A549 (cell line): Measurements from ENCODE around the gene XDH. TPM values are rescaled to one million over a fixed set of nuclear protein-coding genes. Genes with fewer than 3 reads are reported as not detected.

Experiments
- ATAC-seq, 2 experiments: fragments of 200-7000 bp in 1 of 2; fragments of >200 bp in 1 of 2; cut with Nextera tagmentation in 1 of 2; cut with Tn5 transposase in 1 of 2; 3 replicates each; pipeline versions ENCODE4 v1.8.0 to v1.9.1; 2018 to 2020; ENCODE audit warnings: mild to moderate bottlenecking in 1 of 2, moderate library complexity in 1 of 2
- CTCF ChIA-PET: fragments of 300-600 bp; sonication (Branson Sonifier 250); formaldehyde crosslinking; extraction: SDS; loops from one replicate; lab custom pipeline; 2021; ENCODE audit warnings: antibody characterized with exemption, inconsistent platforms; lab: Yijun Ruan, JAX
- POLR2A ChIA-PET: fragments of 350-600 bp; formaldehyde crosslinking; extraction: SDS; loops from one replicate; lab custom pipeline; 2021; ENCODE audit warnings: antibody characterized with exemption, inconsistent platforms; lab: Yijun Ruan, JAX
- DNase-seq, 2 experiments: peaks; one replicate each; pipeline versions ENCODE4 v3.0.0 to v3.0.0-alpha.2; 2011 to 2016; ENCODE audit warnings: low read depth in 1 of 2, low spot score in 1 of 2
- FAIRE-seq: peaks from 2 replicates; lab custom pipeline; 2011; peaks lifted over from hg19 to GRCh38; lab: Jason Lieb, UNC
- H3K27ac ChIP-seq, 2 experiments: fragments of >200 bp; sonication (Bioruptor Twin); formaldehyde crosslinking; 3 replicates each; pipeline ENCODE4 v1.5.1; 2016 to 2017
- H3K4me1 ChIP-seq: fragments of >200 bp; sonication (Bioruptor Twin); formaldehyde crosslinking; 3 replicates; pipeline ENCODE4 v1.6.1; 2016
- H3K4me2 ChIP-seq: fragments of >200 bp; sonication (Bioruptor Twin); formaldehyde crosslinking; 3 replicates; pipeline ENCODE4 v1.6.1; 2016
- H3K4me3 ChIP-seq: fragments of >200 bp; sonication (Bioruptor Twin); formaldehyde crosslinking; 3 replicates; pipeline ENCODE4 v1.5.1; 2016
- H3K9me3 ChIP-seq: fragments of >200 bp; sonication (Bioruptor Twin); formaldehyde crosslinking; 3 replicates; pipeline ENCODE4 v1.6.1; 2016
- CBX8 ChIP-seq: fragments of 200-600 bp; sonication (generic); IDR thresholded peaks from 2 replicates; pipeline ENCODE4 v1.6.1; 2016
- CEBPB ChIP-seq, 2 experiments: fragments of >200 bp in 1 of 2; sonication (Bioruptor Twin) in 1 of 2; formaldehyde crosslinking in 1 of 2; IDR thresholded peaks; 2 replicates each; pipeline ENCODE4 v1.6.1; 2012 to 2016
- CHD2 ChIP-seq: fragments of 150-350 bp; IDR thresholded peaks from 2 replicates; pipeline ENCODE4 v1.6.1; 2014; ENCODE audit warnings: low read length; ENCODE audit not compliant: partially characterized antibody
- FOXS1 ChIP-seq: fragments of 250-450 bp; sonication (Bioruptor Pico); IDR thresholded peaks from 2 replicates; pipeline ENCODE4 v1.5.0; 2020; ENCODE audit warnings: mild to moderate bottlenecking, moderate library complexity
- GATA3 ChIP-seq: IDR thresholded peaks from 2 replicates; pipeline ENCODE4 v1.6.1; 2012; ENCODE audit warnings: borderline replicate concordance
- HEYL ChIP-seq: fragments of 250-450 bp; sonication (Bioruptor Pico); IDR thresholded peaks from 2 replicates; pipeline ENCODE4 v1.8.0; 2021; ENCODE audit warnings: mild to moderate bottlenecking, moderate library complexity
- HOXA7 ChIP-seq: fragments of 250-450 bp; sonication (Bioruptor Pico); IDR thresholded peaks from 2 replicates; pipeline ENCODE4 v1.5.0; 2020; ENCODE audit warnings: mild to moderate bottlenecking, moderate library complexity
- HOXB13 ChIP-seq: fragments of 250-450 bp; sonication (Bioruptor Pico); IDR thresholded peaks from 2 replicates; pipeline ENCODE4 v1.5.0; 2020; ENCODE audit warnings: low read depth, mild to moderate bottlenecking, moderate library complexity
- NFE2L2 ChIP-seq: fragments of 150-350 bp; conservative IDR thresholded peaks from 2 replicates; pipeline ENCODE4 v1.6.1; 2014; ENCODE audit warnings: low read length
- NPAS2 ChIP-seq: fragments of 250-450 bp; sonication (Bioruptor Pico); IDR thresholded peaks from 2 replicates; pipeline ENCODE4 v1.8.0; 2022; ENCODE audit warnings: mild to moderate bottlenecking, moderate library complexity, borderline replicate concordance
- PHF8 ChIP-seq: fragments of 200-600 bp; sonication (generic); IDR thresholded peaks from 2 replicates; pipeline ENCODE4 v1.6.1; 2016; ENCODE audit warnings: low read depth, mild to moderate bottlenecking, antibody characterized with exemption, moderate library complexity, borderline replicate concordance
- POLR2AphosphoS2 ChIP-seq: conservative IDR thresholded peaks from 2 replicates; pipeline ENCODE4 v1.6.1; 2012; ENCODE audit warnings: low read length, improper control_type of control experiment, inconsistent platforms
- RFX5 ChIP-seq: fragments of 450-650 bp; IDR thresholded peaks from 2 replicates; pipeline ENCODE4 v1.7.1; 2014; ENCODE audit warnings: antibody characterized with exemption, mild to moderate bottlenecking, moderate library complexity
- RNF2 ChIP-seq: fragments of 200-600 bp; sonication (generic); IDR thresholded peaks from 2 replicates; pipeline ENCODE4 v1.6.1; 2016; ENCODE audit warnings: low read depth, mild to moderate bottlenecking, antibody characterized with exemption, moderate library complexity, borderline replicate concordance
- SMC3 ChIP-seq: fragments of >200 bp; sonication (Bioruptor Twin); formaldehyde crosslinking; IDR thresholded peaks from 3 replicates; pipeline ENCODE4 v1.6.1; 2018; ENCODE audit warnings: inconsistent platforms
- TFCP2L1 ChIP-seq: fragments of 250-450 bp; sonication (Bioruptor Pico); IDR thresholded peaks from 2 replicates; pipeline ENCODE4 v1.5.0; 2021; ENCODE audit warnings: mild to moderate bottlenecking
- TP53 ChIP-seq: fragments of 250-450 bp; sonication (Bioruptor Pico); IDR thresholded peaks from 2 replicates; pipeline ENCODE4 v1.5.0; 2021; ENCODE audit warnings: mild to moderate bottlenecking, moderate library complexity
- ZNF302 ChIP-seq: fragments of 250-450 bp; sonication (Bioruptor Pico); IDR thresholded peaks from 2 replicates; pipeline ENCODE4 v1.9.0; 2021; ENCODE audit warnings: inconsistent platforms, mild to moderate bottlenecking, moderate library complexity
- ZSCAN20 ChIP-seq: fragments of 250-450 bp; sonication (Bioruptor Pico); IDR thresholded peaks from 2 replicates; pipeline ENCODE4 v1.8.0; 2022; ENCODE audit warnings: mild to moderate bottlenecking, moderate library complexity
- WGBS: methylation state at CpG from one replicate; pipeline ENCODE4 v1.1.6; 2017; ENCODE audit errors: missing lambda C conversion rate; 5-methylcytosine and 5-hydroxymethylcytosine counted together
- polyA plus RNA-seq, 4 experiments: library from polyadenylated mRNA; depleted of rRNA in 3 of 4; stranded (reverse); fragments of >200 nt; fragmentation: RNase III in 1 of 4; extraction: RNeasy Plus Mini Kit Qiagen cat#74134 plus additional on column Dnase treatment in 1 of 4; gene quantifications; 2 replicates in 3 of 4; 3 replicates in 1 of 4; pipeline ENCODE4 v1.2.3, GENCODE V29; 2011 to 2017
- TF ChIP-seq, protein P1 (sequence below): fragments of 200-600 bp; sonication (generic); IDR thresholded peaks from 2 replicates; pipeline ENCODE4 v1.6.1; 2016; ENCODE audit warnings: antibody characterized with exemption, mild to moderate bottlenecking, moderate library complexity
- TF ChIP-seq, protein P2 (sequence below): fragments of 450-650 bp; IDR thresholded peaks from 2 replicates; pipeline ENCODE4 v1.6.1; 2014; ENCODE audit warnings: antibody characterized with exemption
- TF ChIP-seq, protein P3 (sequence below): IDR thresholded peaks from 2 replicates; pipeline ENCODE4 v1.6.1; 2012
- TF ChIP-seq, protein P4 (sequence below): fragments of >200 bp; sonication (Bioruptor Twin); formaldehyde crosslinking; IDR thresholded peaks from 2 replicates; pipeline ENCODE4 v1.6.1; 2016
- TF ChIP-seq, protein P5 (sequence below): fragments of 250-450 bp; sonication (Bioruptor Pico); IDR thresholded peaks from 2 replicates; pipeline ENCODE4 v1.5.0; 2021; ENCODE audit warnings: mild to moderate bottlenecking, moderate library complexity, borderline replicate concordance

The XDH gene
- polyA plus RNA-seq, 2 of the 4 experiments (the other 2 are of a cell fraction), result 0.71 to 1.1 TPM

DNA sequence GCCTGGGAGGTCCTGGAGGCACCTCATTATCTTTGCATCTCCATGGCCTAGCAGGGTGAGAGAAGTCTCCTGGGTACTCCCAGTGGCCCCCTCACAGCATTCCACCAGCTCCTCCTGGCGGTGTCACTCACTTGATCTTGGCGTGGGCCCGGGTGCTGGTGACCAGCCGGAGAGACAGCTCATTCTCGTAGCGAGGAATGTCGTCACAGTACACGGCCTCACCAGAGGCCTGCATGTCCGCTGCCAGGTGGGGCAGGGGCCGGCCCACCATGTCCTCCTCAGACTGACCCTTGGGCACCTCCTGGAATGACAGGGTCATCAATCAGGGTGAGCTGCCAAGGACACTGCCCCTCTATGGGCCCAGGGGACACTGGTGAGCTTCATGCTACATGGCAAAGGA, 42.4 kb downstream of the XDH start:
- Histone ChIP-seq H3K4me2 (no peak overlapping the region), H3K4me3 (no peak overlapping the region), H3K4me1 (no peaks in the 10 kb centered on the region), H3K27ac (no peak overlapping the region), H3K9me3 (no peaks in the 10 kb centered on the region)
- WGBS, result 92% methylated on average over 10 of the region's 10 CpGs
- no peak for ATAC-seq
- ChIA-PET POLR2A (interaction anchor here (0.6 kb wide), 1 partner anchor 60 kb away, joined by 3 read pairs; no protein-coding TSS in a partner anchor), CTCF (interaction anchor here (0.7 to 1.3 kb wide), 4 partner anchors 11 to 30 kb away, joined by 3 to 6 read pairs (median 3); no protein-coding TSS in a partner anchor)
- TF ChIP-seq, protein P1, sequence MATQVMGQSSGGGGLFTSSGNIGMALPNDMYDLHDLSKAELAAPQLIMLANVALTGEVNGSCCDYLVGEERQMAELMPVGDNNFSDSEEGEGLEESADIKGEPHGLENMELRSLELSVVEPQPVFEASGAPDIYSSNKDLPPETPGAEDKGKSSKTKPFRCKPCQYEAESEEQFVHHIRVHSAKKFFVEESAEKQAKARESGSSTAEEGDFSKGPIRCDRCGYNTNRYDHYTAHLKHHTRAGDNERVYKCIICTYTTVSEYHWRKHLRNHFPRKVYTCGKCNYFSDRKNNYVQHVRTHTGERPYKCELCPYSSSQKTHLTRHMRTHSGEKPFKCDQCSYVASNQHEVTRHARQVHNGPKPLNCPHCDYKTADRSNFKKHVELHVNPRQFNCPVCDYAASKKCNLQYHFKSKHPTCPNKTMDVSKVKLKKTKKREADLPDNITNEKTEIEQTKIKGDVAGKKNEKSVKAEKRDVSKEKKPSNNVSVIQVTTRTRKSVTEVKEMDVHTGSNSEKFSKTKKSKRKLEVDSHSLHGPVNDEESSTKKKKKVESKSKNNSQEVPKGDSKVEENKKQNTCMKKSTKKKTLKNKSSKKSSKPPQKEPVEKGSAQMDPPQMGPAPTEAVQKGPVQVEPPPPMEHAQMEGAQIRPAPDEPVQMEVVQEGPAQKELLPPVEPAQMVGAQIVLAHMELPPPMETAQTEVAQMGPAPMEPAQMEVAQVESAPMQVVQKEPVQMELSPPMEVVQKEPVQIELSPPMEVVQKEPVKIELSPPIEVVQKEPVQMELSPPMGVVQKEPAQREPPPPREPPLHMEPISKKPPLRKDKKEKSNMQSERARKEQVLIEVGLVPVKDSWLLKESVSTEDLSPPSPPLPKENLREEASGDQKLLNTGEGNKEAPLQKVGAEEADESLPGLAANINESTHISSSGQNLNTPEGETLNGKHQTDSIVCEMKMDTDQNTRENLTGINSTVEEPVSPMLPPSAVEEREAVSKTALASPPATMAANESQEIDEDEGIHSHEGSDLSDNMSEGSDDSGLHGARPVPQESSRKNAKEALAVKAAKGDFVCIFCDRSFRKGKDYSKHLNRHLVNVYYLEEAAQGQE, result no peak
- TF ChIP-seq CEBPB (IDR thresholded peaks at IDR 0.05) (no peak), HOXA7 (no peak), CBX8 (no peak), SMC3 (no peak)
- DNase-seq, result no peak
- FAIRE-seq, result no peak

DNA sequence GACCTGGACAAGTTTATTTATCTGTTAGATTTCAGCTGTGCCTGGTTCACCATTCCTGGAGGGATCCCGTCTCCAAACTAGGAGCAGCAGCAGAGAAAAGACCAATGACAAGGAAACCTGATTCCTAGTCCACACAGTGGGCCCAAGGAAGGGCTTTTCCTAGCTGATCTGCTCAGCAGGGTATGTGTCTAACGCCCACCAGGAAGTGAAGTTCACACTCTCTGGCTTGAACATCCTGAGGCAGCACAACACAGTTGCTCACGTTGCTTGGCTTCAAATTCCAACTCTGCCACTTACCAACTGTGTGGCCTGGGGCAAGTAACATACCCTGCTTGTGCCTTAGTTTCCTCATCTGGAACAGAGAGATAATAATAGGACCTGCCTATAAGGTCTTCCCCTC, 42.9 kb downstream of the XDH start:
- H3K4me3 ChIP-seq, result no peak overlapping the region
- FAIRE-seq (no peak), DNase-seq (no peak), ATAC-seq (no peak)
- CTCF ChIA-PET, result interaction anchor here (0.7 to 4.2 kb wide), 7 partner anchors 12 to 38 kb away, joined by 3 to 16 read pairs (median 3); no protein-coding TSS in a partner anchor
- 84% methylated on average over 3 of the region's 3 CpGs for WGBS
- TF ChIP-seq NFE2L2 (no peak), HOXB13 (no peak), SMC3 (no peak), TP53 (CRISPR knock-in tag) (no peak), CHD2 (no peak), FOXS1 (no peak), POLR2AphosphoS2 (no peak), CBX8 (no peak), TFCP2L1 (CRISPR knock-in tag) (no peak)
- TF ChIP-seq, protein P2, sequence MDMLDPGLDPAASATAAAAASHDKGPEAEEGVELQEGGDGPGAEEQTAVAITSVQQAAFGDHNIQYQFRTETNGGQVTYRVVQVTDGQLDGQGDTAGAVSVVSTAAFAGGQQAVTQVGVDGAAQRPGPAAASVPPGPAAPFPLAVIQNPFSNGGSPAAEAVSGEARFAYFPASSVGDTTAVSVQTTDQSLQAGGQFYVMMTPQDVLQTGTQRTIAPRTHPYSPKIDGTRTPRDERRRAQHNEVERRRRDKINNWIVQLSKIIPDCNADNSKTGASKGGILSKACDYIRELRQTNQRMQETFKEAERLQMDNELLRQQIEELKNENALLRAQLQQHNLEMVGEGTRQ, result no peak
- TF ChIP-seq, protein P3, sequence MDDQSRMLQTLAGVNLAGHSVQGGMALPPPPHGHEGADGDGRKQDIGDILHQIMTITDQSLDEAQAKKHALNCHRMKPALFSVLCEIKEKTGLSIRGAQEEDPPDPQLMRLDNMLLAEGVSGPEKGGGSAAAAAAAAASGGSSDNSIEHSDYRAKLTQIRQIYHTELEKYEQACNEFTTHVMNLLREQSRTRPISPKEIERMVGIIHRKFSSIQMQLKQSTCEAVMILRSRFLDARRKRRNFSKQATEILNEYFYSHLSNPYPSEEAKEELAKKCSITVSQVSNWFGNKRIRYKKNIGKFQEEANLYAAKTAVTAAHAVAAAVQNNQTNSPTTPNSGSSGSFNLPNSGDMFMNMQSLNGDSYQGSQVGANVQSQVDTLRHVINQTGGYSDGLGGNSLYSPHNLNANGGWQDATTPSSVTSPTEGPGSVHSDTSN, result no peak
- TF ChIP-seq, protein P4, sequence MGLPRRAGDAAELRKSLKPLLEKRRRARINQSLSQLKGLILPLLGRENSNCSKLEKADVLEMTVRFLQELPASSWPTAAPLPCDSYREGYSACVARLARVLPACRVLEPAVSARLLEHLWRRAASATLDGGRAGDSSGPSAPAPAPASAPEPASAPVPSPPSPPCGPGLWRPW, result no peak
- POLR2A ChIA-PET, result interaction anchor here (0.6 kb wide), 1 partner anchor 60 kb away, joined by 3 read pairs; no protein-coding TSS in a partner anchor
- H3K4me2 ChIP-seq, result no peak overlapping the region
- H3K4me1 ChIP-seq, result no peaks in the 10 kb centered on the region
- no peaks in the 10 kb centered on the region for H3K9me3 ChIP-seq
- H3K27ac ChIP-seq, result no peak overlapping the region

DNA sequence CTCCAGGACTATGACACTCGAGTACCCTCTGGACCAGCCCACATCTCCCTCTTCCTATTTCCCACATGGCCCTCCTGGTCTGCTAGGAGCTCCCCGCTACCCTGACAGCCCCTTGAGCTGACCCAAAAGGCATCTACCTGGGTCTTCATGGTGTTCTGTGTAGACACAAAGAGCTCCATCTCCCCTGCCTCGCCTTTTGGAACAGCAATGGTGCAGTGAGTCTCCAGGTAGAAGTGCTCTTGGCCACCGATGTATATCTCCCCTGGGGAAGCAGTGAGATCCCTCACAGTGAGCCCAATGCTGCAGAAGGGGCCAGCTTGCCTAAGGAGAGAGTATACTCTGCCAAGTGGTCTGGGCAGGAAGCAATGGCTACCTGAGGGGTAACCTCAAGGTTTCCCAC, 47.8 kb downstream of the XDH start:
- ChIA-PET CTCF (interaction anchor here (0.8 to 4.3 kb wide), 10 partner anchors 8 to 229 kb away, joined by 3 to 24 read pairs (median 4); no protein-coding TSS in a partner anchor), POLR2A (no interaction called here)
- ATAC-seq (no peak; a peak in 2 of 6 replicates), DNase-seq (no peak), FAIRE-seq (no peak)
- Histone ChIP-seq H3K4me1 (no peaks in the 10 kb centered on the region), H3K9me3 (no peaks in the 10 kb centered on the region), H3K4me2 (no peak overlapping the region), H3K27ac (no peak overlapping the region), H3K4me3 (no peak overlapping the region)
- TF ChIP-seq HOXB13, result no peak
- no peak for TF ChIP-seq HEYL (CRISPR knock-in tag)
- TF ChIP-seq, protein P2, result no peak
- no peak for TF ChIP-seq RFX5
- TF ChIP-seq, protein P5, sequence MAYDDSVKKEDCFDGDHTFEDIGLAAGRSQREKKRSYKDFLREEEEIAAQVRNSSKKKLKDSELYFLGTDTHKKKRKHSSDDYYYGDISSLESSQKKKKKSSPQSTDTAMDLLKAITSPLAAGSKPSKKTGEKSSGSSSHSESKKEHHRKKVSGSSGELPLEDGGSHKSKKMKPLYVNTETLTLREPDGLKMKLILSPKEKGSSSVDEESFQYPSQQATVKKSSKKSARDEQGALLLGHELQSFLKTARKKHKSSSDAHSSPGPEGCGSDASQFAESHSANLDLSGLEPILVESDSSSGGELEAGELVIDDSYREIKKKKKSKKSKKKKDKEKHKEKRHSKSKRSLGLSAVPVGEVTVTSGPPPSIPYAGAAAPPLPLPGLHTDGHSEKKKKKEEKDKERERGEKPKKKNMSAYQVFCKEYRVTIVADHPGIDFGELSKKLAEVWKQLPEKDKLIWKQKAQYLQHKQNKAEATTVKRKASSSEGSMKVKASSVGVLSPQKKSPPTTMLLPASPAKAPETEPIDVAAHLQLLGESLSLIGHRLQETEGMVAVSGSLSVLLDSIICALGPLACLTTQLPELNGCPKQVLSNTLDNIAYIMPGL, result no peak
- no peak for TF ChIP-seq RNF2
- no peak for TF ChIP-seq GATA3
- no peak for TF ChIP-seq ZSCAN20 (CRISPR knock-in tag)
- no peak for TF ChIP-seq NFE2L2
- TF ChIP-seq NPAS2 (CRISPR knock-in tag), result no peak
- TF ChIP-seq PHF8, result no peak
- TF ChIP-seq, protein P4, result no peak
- TF ChIP-seq ZNF302 (CRISPR knock-in tag), result no peak
- 44% methylated on average over 4 of the region's 4 CpGs for WGBS
